GM18858 (cell line): ENCODE data around the gene ZPLD1.

ENCODE experiments used
- ATAC-seq: cut with Tn5 transposase; IDR thresholded peaks from one replicate; pipeline ENCODE4 v1.9.1; 2021; ENCODE audit not compliant: unreplicated experiment

Gene ZPLD1

DNA sequence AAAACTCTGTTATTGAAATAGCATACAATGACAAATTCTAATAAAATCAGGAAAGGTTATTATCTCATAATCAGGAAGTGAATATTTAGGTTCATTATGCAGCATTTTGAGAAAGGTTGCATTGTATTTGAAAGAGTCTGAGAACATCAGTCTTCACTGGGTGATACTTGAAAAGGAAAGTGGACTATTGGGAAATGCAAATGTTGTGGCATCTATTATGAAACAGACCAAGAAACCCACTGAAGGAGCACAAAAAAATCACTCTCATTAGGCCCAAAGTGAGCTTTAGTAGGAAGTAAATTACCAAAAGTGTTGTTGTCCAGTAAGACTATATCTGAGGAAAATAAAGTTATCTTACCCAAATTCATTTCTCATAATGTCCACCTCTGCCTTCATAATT lies 90.8 kb downstream of the ZPLD1 start:
- peak; percentile 80 for ATAC-seq

DNA sequence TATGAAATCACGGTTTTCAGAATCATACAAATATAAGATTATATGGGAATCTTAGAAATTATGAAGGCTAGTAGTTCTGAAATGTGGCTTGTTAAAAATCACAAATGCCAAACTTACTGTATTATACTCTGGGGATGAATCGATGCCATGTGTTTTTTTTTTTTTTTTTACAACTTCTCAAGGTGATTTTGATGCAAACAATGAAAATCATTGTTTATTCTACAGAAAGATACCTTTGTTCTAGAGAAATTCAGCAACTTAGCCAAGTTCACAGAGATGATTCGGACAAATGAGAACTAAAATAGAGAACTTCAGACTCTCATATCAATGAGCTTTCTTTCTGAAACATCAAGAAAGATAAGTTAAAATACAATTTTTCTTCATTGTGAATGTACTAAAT lies 92.0 kb downstream of the ZPLD1 start:
- ATAC-seq: no peak

GRCh38 chr3:102528727-102529126 lies 93.9 kb downstream of the ZPLD1 start:
- no peak for ATAC-seq
